WI38 (cell line): Measurements from ENCODE around the gene DOK5.

Experiments used
- H3K4me3 ChIP-seq: 2 replicates; pipeline ENCODE4 v1.5.1; 2011; ENCODE audit warnings: low read depth, mild to moderate bottlenecking, control low read depth, low read length
- TF ChIP-seq, protein P1 (sequence below): IDR thresholded peaks from 2 replicates; pipeline ENCODE4 v1.5.1; 2012; ENCODE audit warnings: low read depth, mild to moderate bottlenecking, control low read depth, low read length

DOK5 gene

DNA sequence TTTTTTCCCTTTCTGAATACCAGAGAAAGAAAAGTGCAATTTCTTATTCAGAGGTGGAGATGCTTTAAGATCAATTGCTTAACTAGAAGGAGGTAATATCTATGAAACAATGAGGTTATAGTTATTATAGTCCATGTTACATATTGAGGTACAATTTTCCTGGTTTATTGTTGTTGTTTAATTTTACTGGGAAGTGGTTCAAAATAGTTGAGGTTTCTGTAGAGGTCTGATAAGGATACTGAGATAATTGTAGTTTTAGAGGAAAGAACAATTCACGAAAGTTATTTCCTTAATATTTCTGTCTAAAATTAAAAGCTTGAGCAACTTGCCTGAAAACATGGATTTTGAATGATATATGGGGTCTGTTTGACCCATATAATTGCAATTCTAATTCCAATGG is 51.4 kb downstream of the DOK5 start:
- TF ChIP-seq, protein P1, sequence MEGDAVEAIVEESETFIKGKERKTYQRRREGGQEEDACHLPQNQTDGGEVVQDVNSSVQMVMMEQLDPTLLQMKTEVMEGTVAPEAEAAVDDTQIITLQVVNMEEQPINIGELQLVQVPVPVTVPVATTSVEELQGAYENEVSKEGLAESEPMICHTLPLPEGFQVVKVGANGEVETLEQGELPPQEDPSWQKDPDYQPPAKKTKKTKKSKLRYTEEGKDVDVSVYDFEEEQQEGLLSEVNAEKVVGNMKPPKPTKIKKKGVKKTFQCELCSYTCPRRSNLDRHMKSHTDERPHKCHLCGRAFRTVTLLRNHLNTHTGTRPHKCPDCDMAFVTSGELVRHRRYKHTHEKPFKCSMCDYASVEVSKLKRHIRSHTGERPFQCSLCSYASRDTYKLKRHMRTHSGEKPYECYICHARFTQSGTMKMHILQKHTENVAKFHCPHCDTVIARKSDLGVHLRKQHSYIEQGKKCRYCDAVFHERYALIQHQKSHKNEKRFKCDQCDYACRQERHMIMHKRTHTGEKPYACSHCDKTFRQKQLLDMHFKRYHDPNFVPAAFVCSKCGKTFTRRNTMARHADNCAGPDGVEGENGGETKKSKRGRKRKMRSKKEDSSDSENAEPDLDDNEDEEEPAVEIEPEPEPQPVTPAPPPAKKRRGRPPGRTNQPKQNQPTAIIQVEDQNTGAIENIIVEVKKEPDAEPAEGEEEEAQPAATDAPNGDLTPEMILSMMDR, result no peak
- H3K4me3 ChIP-seq, result no peak overlapping the region

DNA sequence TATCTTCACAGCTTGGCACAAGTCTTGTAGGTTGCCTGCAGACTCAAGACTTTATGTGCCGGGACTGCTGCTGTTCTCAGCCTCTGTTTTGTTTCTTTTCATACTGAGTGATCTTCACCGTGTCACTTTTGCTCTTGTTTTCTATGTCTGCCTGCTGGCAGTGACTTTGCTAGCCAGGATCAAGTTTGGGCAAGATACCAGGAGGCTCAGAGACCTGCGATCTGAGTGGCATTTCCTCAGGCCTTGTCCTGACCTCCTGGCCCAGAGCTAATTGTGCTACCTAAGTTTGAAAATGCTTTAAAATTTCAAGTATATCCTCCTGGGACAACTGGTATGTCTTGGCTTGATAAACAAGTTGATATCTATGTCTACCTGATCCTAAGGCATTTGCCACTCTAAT is 57.2 kb downstream of the DOK5 start:
- H3K4me3 ChIP-seq, result no peak overlapping the region
- TF ChIP-seq, protein P1, result no peak

DNA sequence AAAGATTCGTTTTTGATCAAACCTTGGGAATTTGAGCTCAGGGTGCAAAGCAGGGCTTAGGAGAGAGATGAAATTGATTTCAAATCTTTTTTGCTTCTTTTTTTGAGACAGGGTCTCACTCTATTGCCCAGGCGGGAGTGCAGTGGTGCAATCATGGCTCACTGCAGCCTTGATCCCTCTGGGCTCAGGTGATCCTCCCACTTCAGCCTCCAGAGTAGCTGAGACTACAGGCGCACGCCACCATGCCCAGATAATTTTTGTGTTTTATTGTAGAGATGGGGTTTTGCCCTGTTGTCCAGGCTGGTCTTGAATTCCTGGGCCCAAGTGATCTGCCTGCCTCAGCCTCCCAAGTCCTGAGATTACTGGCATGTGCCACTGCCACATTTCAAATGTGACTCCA is 58.7 kb downstream of the DOK5 start:
- TF ChIP-seq, protein P1, result no peak
- no peak overlapping the region for H3K4me3 ChIP-seq

DNA sequence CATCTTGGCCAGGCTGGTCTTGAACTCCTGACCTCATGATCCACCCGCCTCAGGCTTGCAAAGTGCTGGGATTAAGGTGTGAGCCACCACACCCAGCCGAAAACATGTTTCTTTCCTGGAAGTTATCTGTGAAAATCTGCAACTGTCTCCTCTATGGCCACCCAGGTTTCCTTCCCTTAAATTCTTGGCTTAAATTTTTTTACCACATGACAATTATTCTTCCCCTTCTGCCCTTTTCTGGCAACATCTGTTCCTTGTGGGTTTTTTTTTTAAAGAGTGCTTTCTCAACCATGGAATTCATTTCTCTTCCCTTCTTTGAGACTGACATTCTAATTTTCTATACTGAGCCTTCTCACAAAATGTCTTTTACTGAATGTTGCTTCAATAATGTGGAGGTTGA is 59.6 kb downstream of the DOK5 start:
- no peak overlapping the region for H3K4me3 ChIP-seq
- TF ChIP-seq, protein P1, result no peak

DNA sequence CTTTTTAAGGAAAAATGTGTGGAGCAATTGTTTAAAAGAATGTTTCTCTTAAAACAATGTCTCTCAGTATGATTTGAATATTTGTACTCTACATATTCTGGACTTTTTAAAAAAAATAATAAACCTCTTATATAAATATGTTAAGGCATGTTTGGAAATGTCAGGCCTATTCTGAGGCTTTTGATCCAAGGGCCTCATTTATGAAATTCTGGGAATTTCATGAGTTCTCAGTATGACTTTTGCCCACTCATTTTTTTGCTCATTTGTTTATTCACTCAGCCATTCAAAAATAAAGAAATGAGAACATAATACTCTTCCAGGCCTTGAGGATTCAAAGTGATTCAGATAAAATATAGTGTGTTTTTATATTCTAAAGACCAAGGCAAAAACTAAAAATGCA is 60.4 kb downstream of the DOK5 start:
- TF ChIP-seq, protein P1, result no peak
- H3K4me3 ChIP-seq, result no peak overlapping the region

DNA sequence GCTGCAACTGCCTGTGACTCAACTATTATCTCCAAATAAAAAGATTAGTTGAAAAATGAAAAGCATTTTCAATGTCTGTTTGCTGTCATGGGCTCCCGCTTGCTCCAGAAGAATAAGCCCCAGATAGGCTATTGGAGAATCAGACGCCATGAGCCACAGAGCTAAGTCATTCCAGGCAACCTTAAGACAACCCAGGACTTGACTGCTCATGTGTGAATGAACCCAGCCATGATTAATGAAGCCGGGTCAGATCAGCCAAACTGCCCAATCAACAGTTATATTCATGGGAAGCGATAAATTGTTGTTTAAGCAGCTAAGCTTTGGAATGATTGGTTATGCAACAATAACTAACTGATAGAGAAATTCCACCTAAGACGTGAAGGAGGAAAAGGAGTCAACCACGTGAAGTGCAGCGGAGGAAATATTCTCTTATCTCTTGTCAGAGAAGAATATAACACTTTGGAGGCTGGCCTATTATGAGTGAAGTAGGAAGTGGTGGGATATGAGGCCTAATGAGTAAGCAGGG is 64.2 kb downstream of the DOK5 start:
- H3K4me3 ChIP-seq, result no peak overlapping the region
- TF ChIP-seq, protein P1, result no peak

DNA sequence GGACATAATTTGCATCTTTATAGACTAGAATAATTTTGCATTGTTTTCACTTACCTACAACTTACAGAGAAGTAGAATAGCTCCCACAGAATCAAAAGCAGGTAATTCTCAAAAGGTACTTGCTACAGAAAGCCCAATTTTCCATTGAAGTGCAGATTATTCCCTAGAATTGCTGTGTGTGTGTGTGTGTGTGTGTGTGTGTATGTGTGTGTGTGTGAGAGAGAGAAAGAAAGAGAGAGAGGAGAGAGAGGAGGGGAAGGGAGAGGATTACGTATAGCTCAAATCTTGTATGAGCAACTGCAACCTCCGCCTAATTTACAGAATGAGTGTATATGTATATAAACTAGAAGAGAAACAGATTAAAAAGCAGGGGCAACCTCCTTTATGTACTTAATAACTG is 68.0 kb downstream of the DOK5 start:
- TF ChIP-seq, protein P1, result no peak
- H3K4me3 ChIP-seq, result no peak overlapping the region
